Activated CD8-positive, alpha-beta memory T cell treated with anti-CD3 and anti-CD28 coated beads, Interleukin-2, amount 50 U/mL, for 4 hours (primary cell): Measurements from ENCODE around the gene REC8.
"Not testable (repeated sequence)": the region's sequence is repeated elsewhere in the genome, so short reads cannot be mapped to it uniquely, and the experiment has no call there.

Source experiments
- DNase-seq: peaks from one replicate; pipeline ENCODE4 v3.0.0-alpha.2; 2020

The REC8 gene

DNA sequence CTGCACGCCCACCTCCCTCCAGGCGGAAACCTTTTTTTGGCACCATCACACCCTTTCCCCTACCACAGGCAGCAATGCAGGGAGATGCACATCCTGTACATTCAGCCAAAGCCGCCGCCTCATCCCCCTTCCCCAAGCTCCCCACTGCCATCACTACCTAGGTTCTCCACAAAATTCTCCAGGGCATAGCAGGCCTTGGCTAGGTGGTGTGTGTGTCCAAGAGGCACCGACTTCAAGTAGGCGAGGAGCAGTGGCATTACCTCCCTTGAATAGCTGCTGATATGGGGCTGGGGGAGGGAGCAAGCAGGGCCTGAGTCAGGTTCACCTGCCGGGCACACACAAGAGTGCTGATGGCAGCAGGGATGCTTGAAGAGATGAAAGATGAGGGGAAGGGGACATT, 13.1 kb downstream of the REC8 start:
- DNase-seq = no peak

DNA sequence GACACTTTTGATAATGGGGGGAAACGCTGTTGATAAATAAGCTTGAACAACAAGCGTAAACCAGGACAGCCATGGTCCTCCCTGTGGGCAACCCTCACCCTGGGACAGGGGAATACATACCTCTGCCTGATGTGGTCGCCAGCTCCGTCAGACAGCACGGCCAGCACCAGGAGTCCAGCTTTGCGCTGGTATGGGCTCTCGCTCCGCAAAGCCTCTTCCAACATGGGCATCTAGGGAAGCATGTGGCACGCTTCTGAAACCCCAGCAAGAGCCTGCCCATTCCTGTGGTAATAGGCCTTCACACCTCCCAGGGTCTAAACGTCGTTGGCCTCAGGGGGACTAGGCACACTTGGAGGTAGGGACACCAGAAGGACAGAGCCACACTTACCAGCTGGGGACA, 13.9 kb downstream of the REC8 start:
- DNase-seq = no peak

DNA sequence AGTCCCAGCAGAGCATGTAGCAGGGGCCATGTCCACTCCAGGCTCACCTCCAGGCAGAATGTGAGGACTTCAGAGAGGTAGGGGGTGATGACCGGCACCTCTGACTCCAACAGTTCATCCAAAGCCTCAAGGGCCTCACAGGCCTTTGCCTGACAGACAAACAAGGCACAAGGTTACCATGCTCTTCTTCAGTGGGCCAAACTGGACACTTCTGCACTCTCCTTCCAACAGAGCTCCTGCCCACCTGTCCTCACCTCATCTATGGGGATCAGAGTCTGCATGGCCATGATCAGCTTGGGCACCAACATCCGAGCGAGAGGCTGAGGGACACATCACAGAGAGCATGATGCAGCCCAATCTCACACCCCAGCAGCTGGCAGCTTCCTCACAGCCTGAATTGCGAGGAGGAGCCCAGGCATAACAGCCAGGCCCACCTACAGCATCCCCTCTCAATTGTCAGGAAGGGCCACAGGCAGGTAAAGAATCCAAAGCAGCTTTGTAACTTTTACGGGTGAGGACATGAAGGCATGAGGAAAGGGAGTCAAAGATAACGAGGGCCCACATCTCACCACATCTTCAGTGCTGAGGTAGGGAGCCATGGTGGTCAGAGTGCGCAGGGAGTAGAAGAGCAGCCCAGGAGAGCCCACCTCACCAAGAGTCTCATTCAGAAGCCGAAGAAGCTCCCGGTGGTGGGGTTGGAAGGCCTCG, 15.1 kb downstream of the REC8 start:
- no peak for DNase-seq

DNA sequence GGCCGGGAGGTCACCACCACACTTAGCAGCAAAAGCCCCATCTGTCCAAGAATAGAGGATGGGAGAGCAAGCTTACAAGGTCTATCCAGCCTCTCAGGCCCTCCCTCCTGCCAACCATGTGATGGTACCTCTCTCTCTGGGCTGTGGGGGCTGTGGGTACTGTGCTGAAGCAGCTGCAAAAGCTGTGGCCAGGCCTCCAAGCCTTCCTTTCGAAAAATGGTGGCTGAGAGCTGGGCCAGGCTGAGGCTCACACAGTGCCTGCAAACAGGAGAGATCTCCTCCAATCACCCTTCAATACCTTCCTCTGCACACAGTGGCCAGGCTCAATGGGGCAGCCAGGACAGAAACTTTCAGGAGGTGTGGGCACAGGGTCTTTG, 15.6 kb downstream of the REC8 start:
- no peak for DNase-seq

DNA sequence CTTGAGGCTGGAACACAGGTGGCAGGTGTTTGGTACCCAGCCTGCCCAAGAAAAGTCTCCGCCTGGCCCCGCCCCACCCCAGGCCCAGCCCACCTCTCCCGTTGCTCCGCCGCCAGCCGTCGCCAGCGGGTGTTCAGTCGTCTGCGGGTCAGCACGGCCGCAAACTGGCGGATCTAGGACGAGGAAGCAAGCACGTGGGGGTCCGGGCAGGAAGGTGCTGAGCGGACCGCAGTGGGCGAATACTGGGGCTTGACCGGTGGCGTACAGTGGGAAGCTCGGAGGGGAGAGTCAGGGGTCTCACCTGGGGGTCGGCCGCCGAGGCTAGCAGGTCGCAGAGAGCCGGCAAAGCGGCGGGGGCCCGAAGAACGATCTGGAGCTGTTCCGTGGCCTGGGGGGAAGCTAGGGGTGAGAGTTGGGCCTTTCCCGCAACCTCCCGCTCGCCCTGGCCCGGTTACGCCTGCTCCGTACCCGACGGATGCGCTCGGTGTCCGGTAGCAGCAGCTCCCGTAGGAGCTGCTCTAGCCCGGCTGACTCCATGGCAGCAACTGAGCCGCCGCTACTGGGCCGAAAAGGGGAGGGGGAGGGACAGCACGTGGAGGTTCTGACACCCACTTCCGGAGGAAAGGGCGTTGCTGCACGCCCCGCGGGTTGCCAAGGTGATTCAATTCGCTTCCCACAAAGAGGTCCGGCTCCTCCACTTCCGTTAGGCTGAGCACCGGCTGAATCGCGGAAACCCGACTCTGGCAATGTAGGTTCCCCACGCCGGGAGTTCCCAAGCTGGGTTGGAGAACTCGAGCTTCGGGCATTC, 16.6 kb downstream of the REC8 start, which contains the start of gene IPO4:
TSS of gene IPO4 (minus strand) at position 566 of the 808 bp plus-strand sequence. CDS start at position 537, 29 bp downstream.
- peak; percentile 94 for DNase-seq

DNA sequence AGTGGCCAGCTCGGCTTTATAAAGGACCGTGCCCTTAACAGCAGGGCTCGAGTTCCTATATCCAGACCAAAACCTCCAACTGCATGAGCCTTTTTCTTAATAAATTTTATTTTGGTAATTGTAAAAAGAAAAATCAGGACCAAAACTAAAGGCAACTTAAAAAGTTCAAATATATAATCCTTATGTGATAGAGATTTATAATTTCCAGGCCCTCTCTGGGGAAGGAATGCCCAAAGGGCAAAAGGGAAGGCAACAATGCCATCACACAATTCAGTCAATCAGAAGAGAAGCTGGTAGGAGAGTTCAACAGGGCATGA, 17.1 kb downstream of the REC8 start:
- DNase-seq = no peak

DNA sequence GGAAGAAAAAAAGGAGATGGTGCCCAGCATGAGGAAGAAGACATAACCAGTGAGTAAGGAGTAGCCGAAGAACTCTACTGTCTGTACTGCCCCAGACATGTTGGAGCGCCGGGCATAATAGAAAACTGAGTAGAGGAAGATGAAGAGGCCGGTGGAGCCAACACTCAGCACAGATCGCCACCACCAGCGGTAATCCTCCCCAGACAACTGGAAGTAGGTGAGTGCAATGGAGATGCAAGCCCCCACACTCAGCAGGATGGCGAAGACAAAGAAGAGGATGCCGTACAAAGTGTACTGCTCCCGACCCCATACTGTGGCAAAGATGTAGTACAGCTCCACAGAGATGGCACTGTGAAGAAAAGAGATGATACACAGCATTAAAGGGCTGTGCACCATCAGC, 17.6 kb downstream of the REC8 start:
- no peak for DNase-seq

DNA sequence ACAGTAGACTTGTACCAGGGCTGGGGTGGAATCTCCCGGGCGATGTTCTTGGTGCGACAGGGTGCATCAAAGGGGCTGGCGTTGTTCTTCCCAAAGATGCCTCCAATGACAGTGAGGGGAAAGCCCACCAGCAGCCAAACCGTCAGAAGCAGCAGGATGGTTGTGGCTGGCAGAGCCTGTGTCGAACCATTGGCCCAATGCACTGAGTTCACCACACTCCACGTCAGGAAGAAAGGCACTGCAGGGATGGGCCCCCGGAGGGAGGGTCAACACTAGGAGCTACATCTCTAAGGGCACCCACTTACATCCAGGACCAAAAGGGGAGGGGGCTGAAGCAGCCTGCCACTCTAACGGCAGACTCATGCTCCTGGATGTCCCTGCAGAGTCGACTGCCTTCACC, 18.5 kb downstream of the REC8 start:
- no peak for DNase-seq

DNA sequence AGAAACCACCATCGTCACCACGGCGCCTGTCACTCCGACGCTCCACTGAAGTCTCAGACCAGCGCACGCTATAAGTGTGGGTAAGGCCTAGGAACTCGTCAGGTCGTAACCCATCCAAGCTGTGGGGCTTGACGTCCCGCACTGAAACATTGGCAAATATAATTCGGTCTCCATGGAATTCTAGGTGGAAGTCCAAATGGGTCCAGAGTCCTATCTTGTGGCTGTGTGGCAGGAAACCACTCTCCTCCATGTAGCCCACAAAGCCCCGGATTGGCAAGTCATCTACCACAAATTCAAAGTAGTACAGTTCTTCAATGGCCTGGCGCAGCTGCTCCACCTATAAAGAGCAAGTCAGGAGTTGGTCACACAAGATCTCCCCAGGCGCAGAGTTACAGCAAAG, 21.1 kb downstream of the REC8 start:
- no peak for DNase-seq

DNA sequence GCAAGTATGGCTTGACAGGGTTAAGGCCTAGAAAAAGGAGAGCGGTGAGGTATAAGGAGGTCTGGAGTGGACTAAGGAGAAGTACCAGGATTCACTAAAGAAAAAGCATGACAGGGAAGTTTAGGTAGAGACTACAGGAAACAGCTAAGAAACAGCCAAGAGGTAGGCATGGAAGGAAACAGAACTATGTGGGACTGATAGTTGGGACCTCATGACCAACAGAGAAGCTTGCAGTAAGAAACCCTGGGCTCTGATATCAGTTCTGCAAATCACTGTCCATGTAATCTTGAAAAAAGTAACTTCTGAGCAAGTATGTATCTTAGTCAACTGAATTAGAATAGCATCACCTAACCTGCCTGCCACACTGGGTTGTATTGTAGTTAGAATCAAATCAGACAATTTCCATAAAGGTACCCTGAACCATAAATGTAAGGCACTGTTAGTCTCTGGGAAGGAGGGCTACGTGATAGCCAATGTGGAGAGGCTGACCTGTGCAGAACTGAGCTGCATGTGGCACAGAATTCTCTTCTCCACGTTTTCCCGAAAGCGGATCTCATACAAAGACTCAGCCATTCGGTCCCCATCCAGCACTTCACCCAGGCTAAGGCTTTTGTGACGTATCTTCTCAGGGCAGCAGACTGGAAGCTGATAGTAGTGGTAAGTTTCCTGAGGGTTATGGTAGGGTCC, 22.4 kb downstream of the REC8 start:
- no peak for DNase-seq

DNA sequence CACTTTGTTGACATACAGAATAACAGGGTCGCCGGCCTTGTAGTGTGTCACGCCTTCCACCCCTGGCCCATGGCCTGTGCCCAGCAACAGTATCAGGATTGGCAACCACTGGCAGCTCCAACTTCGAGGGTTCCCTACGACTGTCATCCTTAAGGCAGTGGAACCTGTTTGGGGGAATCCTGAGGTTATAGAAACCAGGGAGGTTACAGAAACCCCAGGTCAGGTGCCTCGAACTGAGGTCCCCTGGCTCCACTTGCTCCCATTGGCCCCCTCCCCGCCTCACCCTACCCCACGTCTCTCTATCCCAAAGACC, 22.9 kb downstream of the REC8 start:
- DNase-seq = no peak

DNA sequence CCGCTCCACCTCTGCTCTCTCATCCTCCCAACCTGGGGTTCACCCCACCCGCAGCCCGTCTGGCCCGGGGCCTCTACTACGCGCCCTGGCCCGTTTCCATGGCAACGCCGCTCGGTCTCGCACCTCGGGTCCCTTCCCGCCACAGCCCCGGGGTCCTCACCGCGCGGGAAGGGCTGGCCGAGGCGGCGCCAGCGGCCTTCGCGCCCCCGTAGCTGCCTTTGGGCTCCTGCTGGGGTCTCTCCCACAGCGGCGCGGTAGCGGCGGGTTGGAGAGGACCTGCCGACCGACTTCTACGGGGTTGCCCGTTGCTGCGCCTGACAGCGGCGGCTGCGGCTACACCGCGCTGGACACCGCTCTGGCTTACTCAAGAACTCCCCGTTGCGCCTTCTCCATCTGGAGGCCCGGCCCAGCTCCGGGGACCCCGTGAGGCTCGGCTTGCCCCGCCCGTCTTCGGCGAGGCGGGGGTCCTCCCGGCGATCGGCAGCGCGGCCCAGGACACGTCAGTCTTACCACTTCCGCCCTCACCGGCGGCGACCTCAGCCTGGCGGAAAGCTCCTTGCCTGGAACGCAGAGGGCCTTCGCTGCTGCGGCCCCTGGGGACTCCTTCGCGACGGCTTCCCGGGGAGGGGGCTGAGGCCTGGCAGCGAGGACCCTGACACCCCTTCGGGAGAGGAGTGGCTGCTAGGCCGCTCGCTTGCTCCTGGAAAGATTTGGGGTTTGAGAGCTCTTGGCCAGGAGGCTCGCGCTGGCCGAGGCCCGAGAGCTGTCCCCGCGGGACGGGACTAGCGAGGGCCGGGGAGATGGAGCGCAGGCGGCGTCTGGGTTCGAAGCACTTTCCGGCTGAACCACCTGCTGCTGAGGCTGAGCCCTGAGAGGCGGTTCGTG, 23.5 kb downstream of the REC8 start, which contains the start of gene TM9SF1:
TSS of gene TM9SF1 (minus strand) at position 256 of the 885 bp plus-strand sequence. CDS start 422 bp downstream, outside the sequence.
- peak; percentile 89 for DNase-seq

DNA sequence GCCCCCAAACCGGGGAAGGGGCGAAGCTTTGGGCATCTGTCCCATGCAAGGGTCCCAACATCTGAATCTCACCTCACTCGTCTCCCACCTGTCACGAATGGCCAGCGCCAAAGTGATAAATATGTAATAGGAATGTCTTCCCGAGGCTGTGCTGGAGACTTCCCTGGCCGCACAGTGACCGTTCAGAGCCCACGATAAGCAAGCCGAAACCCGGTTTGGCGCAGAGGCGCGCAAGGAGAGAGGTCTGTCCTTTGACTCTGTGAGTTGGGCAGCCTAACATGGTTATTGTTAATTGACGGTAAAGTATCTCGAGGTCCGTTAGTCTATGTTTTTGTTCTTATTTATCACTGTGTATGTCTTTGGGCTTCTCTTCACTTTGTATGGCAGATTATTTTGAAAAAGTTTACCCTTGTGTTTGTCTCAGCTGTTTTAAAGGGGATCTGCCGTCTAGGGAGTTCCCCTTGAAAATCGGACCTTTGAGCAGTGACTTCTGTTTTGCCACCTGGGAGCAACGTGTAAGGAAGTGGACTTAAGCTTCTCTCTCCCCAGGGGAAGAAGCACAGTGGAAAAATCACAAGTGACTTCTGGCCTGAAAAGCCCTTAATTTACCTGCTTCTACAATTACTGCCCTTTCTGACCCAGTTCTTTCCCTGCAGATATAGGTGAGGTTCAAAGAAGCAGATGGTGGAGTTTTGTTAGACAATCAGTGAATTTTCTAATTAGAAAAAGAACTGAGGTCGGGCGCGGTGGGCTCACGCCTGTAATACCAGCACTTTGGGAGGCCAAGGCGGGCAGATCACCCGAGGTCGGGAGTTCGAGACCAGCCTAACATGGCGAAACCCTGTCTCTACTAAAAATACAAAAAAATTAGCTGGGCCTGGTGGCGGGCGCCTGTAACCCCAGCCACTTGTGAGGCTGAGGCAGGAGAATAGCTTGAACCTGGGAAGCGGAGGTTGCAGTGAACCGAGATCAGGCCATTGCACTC, 24.5 kb downstream of the REC8 start:
- no peak for DNase-seq

DNA sequence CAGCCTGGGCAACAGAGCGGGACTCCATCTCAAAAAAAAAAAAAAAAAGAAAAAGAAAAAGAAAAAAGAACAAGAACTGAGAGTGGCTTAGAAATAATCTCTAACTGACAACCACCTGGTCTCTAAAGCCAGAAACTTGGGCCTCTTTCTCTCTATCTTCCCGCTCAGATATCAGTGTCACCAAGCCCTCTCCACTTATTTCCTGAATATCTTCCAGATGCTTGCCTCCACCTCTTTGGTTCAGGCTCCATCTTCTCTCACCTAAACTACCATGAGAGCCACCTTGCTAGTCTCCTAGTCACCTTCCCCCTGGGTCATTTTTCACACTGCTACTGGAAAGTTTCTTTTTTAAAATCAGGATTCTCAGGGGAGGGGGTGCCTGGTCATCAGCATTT, 25.2 kb downstream of the REC8 start:
- no peak for DNase-seq

DNA sequence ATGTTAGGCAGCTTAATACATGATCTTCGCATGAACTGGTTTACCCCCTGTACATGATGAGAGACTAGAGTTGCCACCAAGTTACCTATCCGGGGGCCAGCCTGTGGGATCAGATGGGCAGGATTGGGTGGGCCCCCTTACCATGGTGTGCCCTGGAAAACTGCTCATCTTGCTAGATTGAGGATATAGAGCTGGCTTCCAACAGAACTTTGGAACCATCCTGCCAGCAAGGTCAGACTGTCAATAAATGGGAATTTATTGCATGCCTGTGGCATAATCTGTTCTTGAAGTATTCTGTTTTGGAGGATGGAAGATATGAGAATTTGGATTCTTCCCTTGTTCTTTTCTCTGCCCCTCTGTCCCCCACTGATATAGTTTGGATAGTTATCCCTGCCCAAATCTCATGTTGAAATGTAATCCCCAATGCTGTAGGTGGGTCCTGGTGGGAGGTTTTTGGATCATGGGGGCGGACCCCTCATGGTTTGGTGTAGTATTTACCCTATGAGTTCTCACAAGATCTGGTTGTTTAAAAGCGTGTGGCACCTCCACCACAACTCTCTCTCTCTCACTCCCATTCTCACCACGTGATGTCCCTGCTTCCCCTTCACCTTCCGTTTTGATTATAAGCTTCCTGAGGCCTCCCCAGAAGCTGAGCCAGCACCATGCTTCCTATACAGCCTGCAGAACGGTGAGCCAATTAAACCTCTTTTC, 27.1 kb downstream of the REC8 start:
- DNase-seq = no peak

DNA sequence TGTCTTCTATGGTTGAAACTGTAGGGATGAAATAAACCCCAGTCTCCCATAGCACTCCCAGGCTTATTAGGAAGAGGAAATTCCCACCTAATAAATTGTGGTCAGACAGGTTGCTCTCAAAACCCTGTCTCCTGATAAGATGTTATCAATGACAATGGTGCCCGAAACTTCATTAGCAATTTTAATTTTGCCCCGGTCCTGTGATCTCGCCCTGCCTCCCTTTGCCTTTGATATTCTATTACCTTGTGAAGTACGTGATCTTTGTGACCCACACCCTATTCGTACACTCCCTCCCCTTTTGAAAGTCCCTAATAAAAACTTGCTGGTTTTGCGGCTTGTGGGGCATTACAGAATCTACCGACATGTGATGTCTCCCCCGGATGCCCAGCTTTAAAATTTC, 30.7 kb downstream of the REC8 start:
- DNase-seq = not testable (repeated sequence)

DNA sequence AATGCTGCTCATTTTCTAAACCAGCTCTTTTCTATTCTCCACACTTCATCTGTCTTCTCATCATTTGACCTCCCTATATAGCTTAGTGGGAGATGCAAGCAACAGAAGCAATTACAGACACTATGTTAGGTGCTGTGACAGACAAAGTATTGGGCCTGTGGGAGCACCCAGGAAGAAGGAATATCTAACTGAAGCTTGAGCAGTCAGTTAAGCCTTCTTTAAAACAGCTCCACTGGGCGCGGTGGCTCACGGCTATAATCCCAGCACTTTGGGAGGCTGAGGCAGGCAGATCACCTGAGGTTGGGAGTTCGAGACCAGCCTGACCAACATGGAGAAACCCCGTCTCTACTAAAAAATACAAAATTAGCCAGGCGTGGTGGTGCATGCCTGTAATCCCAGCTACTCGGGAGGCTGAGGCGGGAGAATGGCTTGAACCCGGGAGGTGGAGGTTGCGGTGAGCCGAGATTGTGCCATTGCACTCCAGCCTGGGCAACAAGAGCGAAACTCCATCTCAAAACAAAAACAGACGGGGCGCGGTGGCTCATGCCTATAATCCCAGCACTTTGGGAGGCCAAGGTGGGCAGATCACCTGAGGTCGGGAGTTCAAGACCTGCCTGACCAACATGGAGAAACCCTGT, 31.5 kb downstream of the REC8 start:
- not testable (repeated sequence) for DNase-seq

DNA sequence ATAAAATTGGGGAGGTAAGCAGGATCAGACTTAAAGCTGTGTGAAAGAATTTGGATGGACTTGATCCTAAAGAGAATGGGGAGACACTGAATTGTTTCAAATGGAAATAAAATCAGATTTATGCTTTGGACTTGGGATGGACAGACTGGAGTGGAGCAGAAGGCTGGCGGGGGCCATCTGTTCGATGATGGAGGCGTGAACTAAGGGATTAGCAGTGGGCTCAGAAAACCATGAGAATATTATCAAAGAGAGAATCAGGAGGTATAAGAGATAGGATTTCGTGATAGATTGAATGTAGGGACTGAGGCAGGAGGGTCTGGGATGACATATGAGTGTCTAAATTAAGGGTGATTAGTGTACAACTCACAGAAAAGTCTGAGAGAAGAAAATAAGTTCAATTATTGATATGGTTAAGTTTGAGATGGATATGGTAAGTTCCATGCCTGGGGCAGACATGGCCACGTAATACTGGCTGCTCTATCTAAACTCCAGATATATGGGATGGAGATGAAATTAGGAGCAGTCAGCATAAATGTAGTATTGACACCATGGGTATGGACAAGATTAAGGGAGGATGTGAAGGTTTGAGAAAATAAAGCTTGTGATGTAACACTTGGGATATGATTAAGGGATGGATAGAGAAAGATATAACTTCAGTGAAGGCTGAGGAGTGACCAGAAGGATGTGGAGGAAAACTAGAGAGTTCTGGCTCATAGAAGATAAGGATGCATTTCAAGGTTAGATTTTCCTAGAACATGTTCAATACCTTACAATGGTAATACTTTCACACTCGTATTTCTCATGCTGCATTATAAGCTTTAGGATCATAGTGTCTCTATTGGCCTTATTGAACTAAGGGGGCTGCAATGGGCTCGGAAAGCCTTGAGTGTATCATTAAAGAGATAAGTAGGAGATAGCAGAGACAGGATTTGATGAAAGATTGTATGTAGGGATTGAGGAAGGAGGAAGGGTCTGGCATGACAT, 32.6 kb downstream of the REC8 start:
- DNase-seq = no peak
